ENCODE results near the gene ZSWIM4. TPM values are rescaled to one million over a fixed set of nuclear protein-coding genes. Genes with fewer than 3 reads are reported as not detected.
A peak's percentile ranks its signal among the peaks of the same experiment; 100 is the strongest.

ZSWIM4 gene
- total and polyA plus RNA-seq, 10 of the 15 experiments (the other 5 are each of a cell fraction or from before 2014, with no cell fraction given): 0.73 to 11.1 (median 1.8) TPM; not detected in 2

- peak; percentile 53 to 70 (median 60) for TF ChIP-seq CTCF (IDR thresholded peaks at IDR 0.05 in 2 of 3, conservative IDR thresholded peaks at IDR 0.05 in 1 of 3; ENCODE audit: control insufficient read depth in 2 of 3, extremely low read depth in 1 of 3, insufficient read depth in 1 of 3, low read depth in 3 of 3, low read length in 3 of 3)
- no peak for TF ChIP-seq TCF7 (IDR thresholded peaks at IDR 0.05; ENCODE audit: borderline replicate concordance)
- TF ChIP-seq MAX (IDR thresholded peaks at IDR 0.05; ENCODE audit: low read depth, low read length): 0 out of 2 replicates have a peak, but pooled peaks have one; percentile 47
- peak; percentile 69 for TF ChIP-seq POLR2A (IDR thresholded peaks at IDR 0.05; ENCODE audit: low read depth, low read length)
- TF ChIP-seq RB1 (IDR thresholded peaks at IDR 0.05; ENCODE audit: borderline replicate concordance): peak; percentile 61; the same call in 1 of the 2 replicates
- no peak for TF ChIP-seq SMAD1 (IDR thresholded peaks at IDR 0.05; ENCODE audit: low read depth, partially characterized antibody)
- peak; percentile 60 for TF ChIP-seq FOS (IDR thresholded peaks at IDR 0.05; ENCODE audit: borderline replicate concordance, extremely low read depth, insufficient read length)
- no peak for TF ChIP-seq IRF4 (IDR thresholded peaks at IDR 0.05; ENCODE audit: low read depth, low read length)
- peak; percentile 66; the same call in 1 of the 2 replicates for TF ChIP-seq GATAD2B (conservative IDR thresholded peaks at IDR 0.05; ENCODE audit: low read depth)
- TF ChIP-seq SIX5 (IDR thresholded peaks at IDR 0.05; ENCODE audit: low read depth, low read length, severe bottlenecking): no peak
- TF ChIP-seq SUZ12 (IDR thresholded peaks at IDR 0.05; ENCODE audit: unreplicated experiment): no peak
- TF ChIP-seq SUPT20H (IDR thresholded peaks at IDR 0.05; ENCODE audit: borderline replicate concordance, control insufficient read depth, low read depth, low read length): no peak
- TF ChIP-seq IRF3 (IDR thresholded peaks at IDR 0.05): peak; percentile 80
- no peak for TF ChIP-seq ZNF384 (IDR thresholded peaks at IDR 0.05; ENCODE audit: borderline replicate concordance, low read depth, low read length)
- peak; percentile 42; the same call in 1 of the 2 replicates for TF ChIP-seq TCF12 (IDR thresholded peaks at IDR 0.05; ENCODE audit: low read depth, low read length)
- TF ChIP-seq NBN (IDR thresholded peaks at IDR 0.05): no peak
- TF ChIP-seq POU2F2 (IDR thresholded peaks at IDR 0.05; ENCODE audit: borderline replicate concordance, low read depth, low read length): peak; percentile 49; the same call in 1 of the 3 replicates
- peak; percentile 58; the same call in 1 of the 2 replicates for TF ChIP-seq PML (IDR thresholded peaks at IDR 0.05; ENCODE audit: low read length)
- peak; percentile 37; the same call in 1 of the 2 replicates for TF ChIP-seq RUNX3 (IDR thresholded peaks at IDR 0.05; ENCODE audit: low read length)
- TF ChIP-seq HDGF (IDR thresholded peaks at IDR 0.05): 0 out of 2 replicates have a peak, but pooled peaks have one; percentile 3
- TF ChIP-seq ZNF622 (IDR thresholded peaks at IDR 0.05): no peak
- no peak for TF ChIP-seq CEBPB (IDR thresholded peaks at IDR 0.05; ENCODE audit: borderline replicate concordance in 1 of 2, low read depth in 2 of 2, low read length in 2 of 2)
- no peak for TF ChIP-seq ZNF24 (IDR thresholded peaks at IDR 0.05)
- TF ChIP-seq KLF5 (IDR thresholded peaks at IDR 0.05; ENCODE audit: partially characterized antibody): no peak
- TF ChIP-seq YY1 (IDR thresholded peaks at IDR 0.05; ENCODE audit: low read depth, low read length): 0 out of 2 replicates have a peak, but pooled peaks have one; percentile 42
- no peak for TF ChIP-seq PAX8 (IDR thresholded peaks at IDR 0.05)
- peak; percentile 97 for TF ChIP-seq PBX3 (IDR thresholded peaks at IDR 0.05; ENCODE audit: insufficient replicate concordance, low read depth, low read length)
- no peak; the same call in 1 of the 2 replicates for TF ChIP-seq SMAD5 (IDR thresholded peaks at IDR 0.05; ENCODE audit: low read depth)
These were observed 38.3 kb downstream of the ZSWIM4 start (continued) for GRCh38 chr19:13833330-13834243.

All from GM12878 (cell line).